ENCODE data around the gene MIOX. TPM values are rescaled to one million over a fixed set of nuclear protein-coding genes. Genes with fewer than 3 reads are reported as not detected.

MIOX gene
- total and polyA plus RNA-seq, 2 of the 13 experiments (the other 11 are each of a cell fraction or from before 2014, with no cell fraction given) = 1.5 to 2.9 TPM

DNA sequence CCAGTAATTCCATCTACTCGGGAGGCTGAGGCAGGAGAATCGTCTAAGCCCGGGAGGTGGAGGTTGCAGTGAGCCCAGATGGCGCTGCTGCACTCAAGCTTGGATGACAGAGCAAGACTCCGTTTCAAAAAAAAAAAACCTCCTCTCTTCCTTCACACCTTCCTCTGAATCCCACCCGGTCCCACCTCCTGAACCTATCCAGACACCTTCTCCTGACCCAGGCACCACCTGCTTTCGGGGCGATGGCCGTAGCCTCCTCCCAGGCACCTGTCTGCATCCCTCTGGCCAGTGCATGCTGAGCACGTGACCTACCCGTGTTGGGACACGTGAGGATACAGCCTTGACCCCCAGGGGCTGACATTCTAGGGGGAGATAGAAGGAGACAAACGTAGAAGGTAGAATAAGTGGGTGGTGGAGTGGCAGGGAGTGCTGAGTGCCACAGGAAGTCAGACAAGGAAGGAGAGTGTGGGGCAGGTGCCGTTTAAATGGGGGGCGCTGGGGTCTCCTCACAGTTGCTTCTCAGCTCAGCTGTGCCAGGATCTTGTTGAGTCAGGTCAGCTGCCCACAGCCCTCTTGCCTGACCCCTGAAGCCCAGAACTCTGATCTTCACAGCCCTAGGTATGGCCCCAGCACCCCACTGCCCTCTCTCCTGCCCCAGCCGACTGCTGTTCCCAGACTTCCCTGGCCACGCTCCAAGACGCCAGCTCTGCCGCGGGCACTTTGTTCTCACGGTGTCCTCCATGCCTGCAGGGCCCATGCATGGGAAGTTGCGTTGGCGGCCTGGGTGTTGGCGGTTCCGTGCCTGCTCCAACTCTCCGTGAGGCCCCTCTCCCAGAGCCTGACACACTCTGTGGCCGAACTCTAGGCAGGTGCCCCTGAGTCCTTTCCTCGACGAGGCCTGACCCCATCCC lies 1.2 kb upstream of the MIOX start (continued):
- peak; percentile 88 for TF ChIP-seq TGIF2 (CRISPR knock-in tag; IDR thresholded peaks at IDR 0.05)
- peak; percentile 38; the same call in 1 of the 2 replicates for TF ChIP-seq DMAP1 (CRISPR knock-in tag; IDR thresholded peaks at IDR 0.05)
- TF ChIP-seq FOXC1 (CRISPR knock-in tag; IDR thresholded peaks at IDR 0.05; ENCODE audit: borderline replicate concordance) = peak; percentile 85; the same call in 1 of the 2 replicates
- no peak for TF ChIP-seq AKNA (CRISPR knock-in tag; IDR thresholded peaks at IDR 0.05; ENCODE audit: borderline replicate concordance)
- TF ChIP-seq DNMT1 (CRISPR knock-in tag; IDR thresholded peaks at IDR 0.05) = peak; percentile 72; the same call in 1 of the 2 replicates
- TF ChIP-seq ZNF563 (CRISPR knock-in tag; IDR thresholded peaks at IDR 0.05) = peak; percentile 34; the same call in 1 of the 2 replicates
- TF ChIP-seq HNRNPK (IDR thresholded peaks at IDR 0.05; ENCODE audit: low read depth, low read length, poor library complexity, severe bottlenecking) = no peak
- TF ChIP-seq ZNF3 (CRISPR knock-in tag; IDR thresholded peaks at IDR 0.05) = no peak
- TF ChIP-seq ZNF274 (CRISPR knock-in tag; IDR thresholded peaks at IDR 0.05) = no peak
- peak; percentile 36; the same call in 1 of the 2 replicates for TF ChIP-seq GABPB1 (CRISPR knock-in tag; IDR thresholded peaks at IDR 0.05)
- TF ChIP-seq ZNF703 (CRISPR knock-in tag; IDR thresholded peaks at IDR 0.05; ENCODE audit: borderline replicate concordance) = peak; percentile 64; the same call in 1 of the 2 replicates
- TF ChIP-seq POLR2AphosphoS5 (IDR thresholded peaks at IDR 0.05; ENCODE audit: low read depth, low read length) = no peak; the same call in 1 of the 2 replicates
- TF ChIP-seq SOX6 (IDR thresholded peaks at IDR 0.05) = no peak
- peak; percentile 39; the same call in 1 of the 2 replicates for TF ChIP-seq SOX6 (CRISPR knock-in tag; IDR thresholded peaks at IDR 0.05)
- TF ChIP-seq, protein P1, sequence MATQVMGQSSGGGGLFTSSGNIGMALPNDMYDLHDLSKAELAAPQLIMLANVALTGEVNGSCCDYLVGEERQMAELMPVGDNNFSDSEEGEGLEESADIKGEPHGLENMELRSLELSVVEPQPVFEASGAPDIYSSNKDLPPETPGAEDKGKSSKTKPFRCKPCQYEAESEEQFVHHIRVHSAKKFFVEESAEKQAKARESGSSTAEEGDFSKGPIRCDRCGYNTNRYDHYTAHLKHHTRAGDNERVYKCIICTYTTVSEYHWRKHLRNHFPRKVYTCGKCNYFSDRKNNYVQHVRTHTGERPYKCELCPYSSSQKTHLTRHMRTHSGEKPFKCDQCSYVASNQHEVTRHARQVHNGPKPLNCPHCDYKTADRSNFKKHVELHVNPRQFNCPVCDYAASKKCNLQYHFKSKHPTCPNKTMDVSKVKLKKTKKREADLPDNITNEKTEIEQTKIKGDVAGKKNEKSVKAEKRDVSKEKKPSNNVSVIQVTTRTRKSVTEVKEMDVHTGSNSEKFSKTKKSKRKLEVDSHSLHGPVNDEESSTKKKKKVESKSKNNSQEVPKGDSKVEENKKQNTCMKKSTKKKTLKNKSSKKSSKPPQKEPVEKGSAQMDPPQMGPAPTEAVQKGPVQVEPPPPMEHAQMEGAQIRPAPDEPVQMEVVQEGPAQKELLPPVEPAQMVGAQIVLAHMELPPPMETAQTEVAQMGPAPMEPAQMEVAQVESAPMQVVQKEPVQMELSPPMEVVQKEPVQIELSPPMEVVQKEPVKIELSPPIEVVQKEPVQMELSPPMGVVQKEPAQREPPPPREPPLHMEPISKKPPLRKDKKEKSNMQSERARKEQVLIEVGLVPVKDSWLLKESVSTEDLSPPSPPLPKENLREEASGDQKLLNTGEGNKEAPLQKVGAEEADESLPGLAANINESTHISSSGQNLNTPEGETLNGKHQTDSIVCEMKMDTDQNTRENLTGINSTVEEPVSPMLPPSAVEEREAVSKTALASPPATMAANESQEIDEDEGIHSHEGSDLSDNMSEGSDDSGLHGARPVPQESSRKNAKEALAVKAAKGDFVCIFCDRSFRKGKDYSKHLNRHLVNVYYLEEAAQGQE (IDR thresholded peaks at IDR 0.05; ENCODE audit: borderline replicate concordance in 1 of 2, low read depth in 1 of 2, low read length in 2 of 2) = no peak
- TF ChIP-seq SOX5 (CRISPR knock-in tag; IDR thresholded peaks at IDR 0.05; ENCODE audit: borderline replicate concordance) = peak; percentile 35; the same call in 1 of the 2 replicates
- TF ChIP-seq KDM6A (CRISPR knock-in tag; IDR thresholded peaks at IDR 0.05; ENCODE audit: low read depth) = no peak
- TF ChIP-seq, protein P2, sequence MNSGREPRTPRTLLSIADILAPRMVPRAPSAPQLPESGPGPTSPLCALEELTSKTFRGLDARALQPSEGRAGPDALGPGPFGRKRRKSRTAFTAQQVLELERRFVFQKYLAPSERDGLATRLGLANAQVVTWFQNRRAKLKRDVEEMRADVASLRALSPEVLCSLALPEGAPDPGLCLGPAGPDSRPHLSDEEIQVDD (CRISPR knock-in tag; IDR thresholded peaks at IDR 0.05; ENCODE audit: borderline replicate concordance) = peak; percentile 60; the same call in 1 of the 2 replicates
